GM13976 (cell line): Measurements from ENCODE around the gene PPP2R2B.

Experiments
- DNase-seq: peaks from one replicate; pipeline ENCODE4 v3.0.0; 2012; ENCODE audit warnings: low spot score
- CTCF ChIP-seq: IDR thresholded peaks from 2 replicates; pipeline ENCODE4 v1.5.1; 2012; ENCODE audit warnings: borderline replicate concordance, mild to moderate bottlenecking; ENCODE audit not compliant: insufficient read depth; ENCODE audit errors: extremely low read depth, missing control alignments, control extremely low read depth
- in situ Hi-C: fragments of 300-500 bp; cut with MboI; formaldehyde crosslinking; loops from one replicate; pipeline ENCODE4 v1.12.0; 2022; ENCODE audit warnings: low sequenced_read_pairs, mixed read lengths, inconsistent platforms; ENCODE audit not compliant: unreplicated experiment

The PPP2R2B gene

GRCh38 chr5:146751781-146752401, 126.7 kb downstream of the PPP2R2B start:
- in situ Hi-C loops = no loop called here
- no peak for TF ChIP-seq CTCF
- no peak for DNase-seq

- in situ Hi-C loops = no loop called here
- DNase-seq = no peak
- TF ChIP-seq CTCF = no peak
Observed at GRCh38 chr5:146751054-146751453, 127.5 kb downstream of the PPP2R2B start.

- in situ Hi-C loops = no loop called here
- no peak for DNase-seq
- no peak for TF ChIP-seq CTCF
Observed at GRCh38 chr5:146748533-146748932, 130.0 kb downstream of the PPP2R2B start.

GRCh38 chr5:146745931-146746577, 132.5 kb downstream of the PPP2R2B start:
- in situ Hi-C loops = no loop called here

GRCh38 chr5:146744068-146744745, 134.3 kb downstream of the PPP2R2B start:
- TF ChIP-seq CTCF = no peak
- DNase-seq = no peak
- in situ Hi-C loops = no loop called here

More at GRCh38 chr5:146745931-146746577, 132.5 kb downstream of the PPP2R2B start:
- no peak for DNase-seq
- TF ChIP-seq CTCF = no peak

DNA sequence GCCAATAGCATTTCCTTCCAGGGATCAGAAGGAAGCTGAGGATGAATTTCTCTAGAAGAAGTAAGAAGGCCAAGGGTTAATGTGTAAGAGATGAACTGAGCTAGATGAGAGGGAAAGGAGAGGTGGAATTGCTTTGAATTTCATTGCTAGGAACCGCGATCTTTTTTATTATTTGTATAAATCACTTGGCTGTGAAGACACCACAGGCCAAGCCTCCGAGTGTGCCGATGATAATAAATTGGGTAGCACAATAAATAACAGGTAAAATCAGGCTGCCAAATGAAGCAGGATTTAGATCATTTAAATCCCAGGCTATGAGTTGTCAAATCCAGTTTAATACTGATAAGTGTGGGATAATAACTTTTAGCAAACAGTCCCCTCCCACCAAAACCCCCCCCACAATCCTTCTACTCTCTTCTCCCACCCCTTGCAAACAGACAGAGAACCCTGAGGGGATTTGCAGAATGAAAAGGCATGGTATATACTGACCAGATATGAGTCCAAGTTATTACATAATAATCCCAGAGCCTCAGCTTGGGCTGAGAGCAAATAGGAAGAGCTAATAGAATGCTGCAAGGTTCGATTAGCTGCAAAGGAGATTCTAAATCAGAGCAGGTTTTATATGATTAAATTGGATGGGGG, 143.5 kb downstream of the PPP2R2B start:
- DNase-seq = no peak
- no peak for TF ChIP-seq CTCF
- in situ Hi-C loops = no loop called here
